ENCODE data around the gene PDCD1LG2.

GRCh38 chr9:5578018-5578697, 67.8 kb downstream of the PDCD1LG2 start:
- TF ChIP-seq CTCF (IDR thresholded peaks at IDR 0.05; ENCODE audit: low read depth, low read length) (no peak), EZH2phosphoT487 (IDR thresholded peaks at IDR 0.05; ENCODE audit: low read depth) (no peak)
